ENCODE data around the gene ABTB2.

- TF ChIP-seq CTCF (IDR thresholded peaks at IDR 0.05; ENCODE audit: poor library complexity) (no peak), EZH2 (IDR thresholded peaks at IDR 0.05; ENCODE audit: borderline replicate concordance) (no peak)
Measured at GRCh38 chr11:34151916-34152845, 205.6 kb downstream of the ABTB2 start.
